IMR-90 (cell line): ENCODE data around the gene HNRNPU. TPM values are rescaled to one million over a fixed set of nuclear protein-coding genes. Genes with fewer than 3 reads are reported as not detected.

ENCODE experiments used
- ATAC-seq: fragments of 200-7000 bp; cut with Tn5 transposase; 2 replicates; pipeline ENCODE4 v1.9.1; 2020; ENCODE audit warnings: low read depth, mild to moderate bottlenecking, moderate library complexity
- BruUV-seq: library from RNA; stranded (reverse); fragments of 400-500 nt; replicated peaks from 2 replicates; lab custom pipeline; 2021; lab: Mats Ljungman, UMichigan
- CTCF ChIA-PET: fragments of 300-600 bp; formaldehyde crosslinking; extraction: SDS; loops from one replicate; lab custom pipeline; 2021; ENCODE audit warnings: antibody characterized with exemption; lab: Yijun Ruan, JAX
- POLR2A ChIA-PET: fragments of 300-600 bp; sonication (Branson Sonifier 250); formaldehyde crosslinking; loops from one replicate; lab custom pipeline; 2022; ENCODE audit warnings: antibody characterized with exemption; ENCODE audit not compliant: unreplicated experiment; lab: Charles Lee
- DNase-seq: peaks from one replicate; pipeline ENCODE4 v3.0.0; 2013
- H2AFZ ChIP-seq: replicated peaks from 2 replicates; pipeline ENCODE3; 2013; ENCODE audit warnings: low read length, mild to moderate bottlenecking; ENCODE audit not compliant: poor library complexity
- H2AK5ac ChIP-seq: 2 replicates; pipeline ENCODE4 v1.6.1; 2013; ENCODE audit warnings: low read depth, low read length, inconsistent platforms
- H2AK9ac ChIP-seq: replicated peaks from 2 replicates; pipeline ENCODE3; 2013; ENCODE audit warnings: mild to moderate bottlenecking, low read depth, low read length, moderate library complexity; ENCODE audit not compliant: poor library complexity
- H2BK120ac ChIP-seq: 2 replicates; pipeline ENCODE4 v1.6.1; 2013; ENCODE audit warnings: low read depth, low read length, inconsistent platforms
- H2BK15ac ChIP-seq: 3 replicates; pipeline ENCODE4 v1.6.1; 2013; ENCODE audit warnings: low read depth, low read length, inconsistent platforms
- H2BK20ac ChIP-seq: 2 replicates; pipeline ENCODE4 v1.6.1; 2013; ENCODE audit warnings: low read depth, mild to moderate bottlenecking, inconsistent platforms, low read length, moderate library complexity
- H2BK5ac ChIP-seq: 2 replicates; pipeline ENCODE4 v1.6.1; 2013; ENCODE audit warnings: mild to moderate bottlenecking, low read depth, low read length, inconsistent platforms; ENCODE audit not compliant: poor library complexity, severe bottlenecking
- H3K14ac ChIP-seq: replicated peaks from 2 replicates; pipeline ENCODE4 v1.6.1; 2013; ENCODE audit warnings: low read depth, low read length, inconsistent platforms
- H3K18ac ChIP-seq: 2 replicates; pipeline ENCODE4 v1.6.1; 2013; ENCODE audit warnings: low read depth, low read length, control low read depth
- H3K23ac ChIP-seq: 2 replicates; pipeline ENCODE4 v1.6.1; 2013; ENCODE audit warnings: low read depth, low read length, inconsistent platforms
- H3K27ac ChIP-seq: 2 replicates; pipeline ENCODE4 v1.5.1; 2013; ENCODE audit warnings: mild to moderate bottlenecking, control low read depth, low read length; ENCODE audit not compliant: insufficient read depth
- H3K27me3 ChIP-seq: 2 replicates; pipeline ENCODE4 v1.6.1; 2013; ENCODE audit warnings: low read length; ENCODE audit not compliant: control insufficient read depth, insufficient read depth
- H3K36me3 ChIP-seq: 2 replicates; pipeline ENCODE4 v1.6.1; 2013; ENCODE audit warnings: low read length, mixed read lengths; ENCODE audit not compliant: control insufficient read depth, insufficient read depth
- H3K4ac ChIP-seq: 2 replicates; pipeline ENCODE4 v1.6.1; 2013; ENCODE audit warnings: low read depth, low read length, inconsistent platforms
- H3K4me1 ChIP-seq: 2 replicates; pipeline ENCODE4 v1.6.1; 2013; ENCODE audit warnings: low read length, mixed read lengths; ENCODE audit not compliant: control insufficient read depth, insufficient read depth
- H3K4me2 ChIP-seq: 2 replicates; pipeline ENCODE4 v1.6.1; 2013; ENCODE audit warnings: low read depth, mild to moderate bottlenecking, control low read depth, low read length, moderate library complexity
- H3K4me3 ChIP-seq: 2 replicates; pipeline ENCODE4 v1.5.1; 2013; ENCODE audit warnings: low read depth, mild to moderate bottlenecking, control low read depth, low read length, moderate library complexity; ENCODE audit not compliant: insufficient read depth
- H3K56ac ChIP-seq: 2 replicates; pipeline ENCODE4 v1.6.1; 2013; ENCODE audit warnings: low read length, inconsistent platforms; ENCODE audit not compliant: insufficient read depth; ENCODE audit errors: extremely low read depth
- H3K79me1 ChIP-seq, 2 experiments: 2 replicates each; pipeline ENCODE4 v1.6.1; 2013; ENCODE audit warnings: low read length in 2 of 2, inconsistent platforms in 1 of 2, low read depth in 1 of 2
- H3K9ac ChIP-seq: 2 replicates; pipeline ENCODE4 v1.6.1; 2013; ENCODE audit warnings: low read depth, low read length, control low read depth
- H3K9me1 ChIP-seq: 2 replicates; pipeline ENCODE4 v1.6.1; 2013; ENCODE audit warnings: low read length, inconsistent platforms; ENCODE audit not compliant: insufficient read depth
- H3K9me3 ChIP-seq: 2 replicates; pipeline ENCODE4 v1.6.1; 2013; ENCODE audit warnings: low read length; ENCODE audit not compliant: control insufficient read depth, insufficient read depth
- H4K20me1 ChIP-seq: 2 replicates; pipeline ENCODE4 v1.6.1; 2013; ENCODE audit warnings: low read length, inconsistent platforms; ENCODE audit not compliant: insufficient read depth
- H4K5ac ChIP-seq: 2 replicates; pipeline ENCODE4 v1.6.1; 2013; ENCODE audit warnings: mild to moderate bottlenecking, low read depth, low read length, control low read depth
- H4K8ac ChIP-seq, 2 experiments: 2 replicates each; pipeline ENCODE4 v1.6.1; 2013; ENCODE audit warnings: low read depth in 2 of 2, low read length in 2 of 2, control low read depth in 1 of 2, inconsistent platforms in 1 of 2
- H4K91ac ChIP-seq: 2 replicates; pipeline ENCODE4 v1.6.1; 2013; ENCODE audit warnings: low read depth, low read length, inconsistent platforms; ENCODE audit not compliant: insufficient read depth
- BHLHE40 ChIP-seq: fragments of 150-350 bp; IDR thresholded peaks from 2 replicates; pipeline ENCODE4 v1.6.1; 2016; ENCODE audit warnings: mild to moderate bottlenecking, low read depth, low read length
- CEBPB ChIP-seq: IDR thresholded peaks from 2 replicates; pipeline ENCODE4 v1.6.1; 2012; ENCODE audit warnings: low read depth, low read length, improper control_type of control experiment
- CHD1 ChIP-seq: IDR thresholded peaks from 2 replicates; pipeline ENCODE4 v1.6.1; 2012; ENCODE audit warnings: low read depth, low read length, improper control_type of control experiment
- FOS ChIP-seq: fragments of 150-350 bp; IDR thresholded peaks from 2 replicates; pipeline ENCODE4 v1.6.1; 2016; ENCODE audit warnings: low read depth, low read length
- MAFK ChIP-seq: IDR thresholded peaks from 2 replicates; pipeline ENCODE4 v1.6.1; 2012; ENCODE audit warnings: low read depth, low read length, improper control_type of control experiment
- MAZ ChIP-seq: IDR thresholded peaks from 2 replicates; pipeline ENCODE4 v1.6.1; 2012; ENCODE audit warnings: low read depth, mild to moderate bottlenecking, low read length, improper control_type of control experiment, moderate library complexity, borderline replicate concordance
- MXI1 ChIP-seq: IDR thresholded peaks from 2 replicates; pipeline ENCODE4 v1.6.1; 2012; ENCODE audit warnings: low read depth, mild to moderate bottlenecking, low read length, moderate library complexity, borderline replicate concordance
- NFE2L2 ChIP-seq: fragments of 150-350 bp; IDR thresholded peaks from 2 replicates; pipeline ENCODE4 v1.6.1; 2016; ENCODE audit warnings: low read depth, mild to moderate bottlenecking, low read length
- POLR2A ChIP-seq: IDR thresholded peaks from 2 replicates; pipeline ENCODE4 v1.6.1; 2012; ENCODE audit warnings: mild to moderate bottlenecking, low read depth, low read length
- RAD21 ChIP-seq: IDR thresholded peaks from 2 replicates; pipeline ENCODE4 v1.6.1; 2012; ENCODE audit warnings: low read length, improper control_type of control experiment
- RCOR1 ChIP-seq: IDR thresholded peaks from 2 replicates; pipeline ENCODE4 v1.6.1; 2012; ENCODE audit warnings: mild to moderate bottlenecking, low read length, improper control_type of control experiment; ENCODE audit not compliant: insufficient replicate concordance
- RFX5 ChIP-seq: IDR thresholded peaks from 2 replicates; pipeline ENCODE4 v1.8.0; 2012; ENCODE audit warnings: low read depth, mild to moderate bottlenecking, low read length, moderate library complexity
- SMC3 ChIP-seq: fragments of 150-350 bp; IDR thresholded peaks from 2 replicates; pipeline ENCODE4 v1.6.1; 2016; ENCODE audit warnings: low read depth, mild to moderate bottlenecking, antibody characterized with exemption, low read length, moderate library complexity
- WGBS, 2 experiments: methylation state at CpG; one replicate each; pipeline versions ENCODE4 v1.1.5 to v1.1.7; 2013; ENCODE audit warnings: missing lambda C conversion rate in 2 of 2; ENCODE audit not compliant: insufficient read length in 1 of 2; ENCODE audit errors: extremely low coverage in 2 of 2; 5-methylcytosine and 5-hydroxymethylcytosine counted together
- dilution Hi-C: fragments of 300-500 bp; cut with HindIII; formaldehyde crosslinking; loops from one replicate; pipeline ENCODE4 v1.14.3; 2018; ENCODE audit warnings: low sequenced_read_pairs; ENCODE audit not compliant: unreplicated experiment
- in situ Hi-C: fragments of 300-500 bp; cut with MboI; formaldehyde crosslinking; loops from 3 replicates; pipeline ENCODE4 v1.14.3; 2019; ENCODE audit warnings: low sequenced_read_pairs, inconsistent platforms, mixed read lengths
- intact Hi-C: fragments of 100-400 bp; cut with micrococcal nuclease; formaldehyde crosslinking; loops from 2 replicates; pipeline ENCODE4 v1.10.0; 2022
- polyA plus RNA-seq, 3 experiments: library from polyadenylated mRNA; depleted of rRNA; stranded (reverse); fragments of >200 nt; gene quantifications; 2 replicates each; pipeline ENCODE4 v1.2.3, GENCODE V29; 2012; ENCODE audit warnings: low replicate concordance in 1 of 3
- total RNA-seq: library from RNA; depleted of rRNA; stranded (reverse); fragments of >200 nt; gene quantifications from 2 replicates; pipeline ENCODE4 v1.2.3, GENCODE V29; 2012
- TF ChIP-seq, protein P1 (sequence below): fragments of 150-350 bp; IDR thresholded peaks from 2 replicates; pipeline ENCODE4 v1.6.1; 2017; ENCODE audit warnings: mild to moderate bottlenecking, antibody characterized with exemption, low read length, low read depth
- TF ChIP-seq, protein P2 (sequence below): fragments of 150-350 bp; IDR thresholded peaks from 2 replicates; pipeline ENCODE4 v1.6.1; 2016; ENCODE audit warnings: low read depth, mild to moderate bottlenecking, low read length, moderate library complexity, borderline replicate concordance
- TF ChIP-seq, protein P3 (sequence below): conservative IDR thresholded peaks from 2 replicates; pipeline ENCODE4 v1.5.1; 2012; ENCODE audit warnings: mild to moderate bottlenecking, low read depth, low read length, improper control_type of control experiment

Gene HNRNPU
- total and polyA plus RNA-seq, 2 of the 4 experiments (the other 2 are of a cell fraction): 151 to 169 TPM

DNA sequence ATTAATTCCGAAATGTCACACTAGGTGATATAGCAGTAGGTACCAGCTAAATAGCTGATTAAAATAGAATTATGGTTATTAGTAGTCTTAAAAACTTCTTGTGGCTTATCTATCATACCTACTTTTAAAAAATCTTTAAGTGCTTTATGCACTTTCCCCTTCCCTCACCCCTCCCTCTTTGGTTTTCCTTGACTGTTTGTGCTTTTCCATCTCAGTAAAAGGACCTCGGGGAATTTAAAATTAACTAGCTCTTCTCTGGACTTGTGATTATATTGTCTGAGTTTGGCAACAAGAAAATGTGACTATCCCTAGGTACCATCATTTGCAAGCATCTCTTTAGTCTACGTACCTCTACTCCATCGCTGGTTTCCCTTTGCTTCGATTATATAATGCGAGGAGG is 17.7 kb downstream of the HNRNPU start:
- dilution Hi-C loops: no loop called here
- Histone ChIP-seq H3K56ac (no peak overlapping the region), H3K27me3 (no peaks in the 10 kb centered on the region), H3K18ac (no peak overlapping the region), H2AFZ (no peak overlapping the region), H4K5ac (no peak overlapping the region), H3K4me3 (no peak overlapping the region), H3K27ac (no peak overlapping the region), H4K91ac (no peak overlapping the region), H3K4ac (no peak overlapping the region), H3K23ac (no peak overlapping the region), H3K14ac (no peak overlapping the region), H3K9me1 (no peaks in the 10 kb centered on the region), H4K20me1 (peaks cover 12% of the 10 kb centered on the region; the same call in 1 of the 2 replicates), H2BK120ac (no peak overlapping the region), H3K4me1 (peaks cover 6% of the 10 kb centered on the region), H3K79me1 (peaks cover 2 to 28% of the 10 kb centered on the region in 2 experiments; a peak in 3 of 4 replicates), H3K4me2 (no peak overlapping the region), H3K36me3 (peaks cover 38% of the 10 kb centered on the region), H2AK9ac (no peak overlapping the region), H2BK15ac (no peak overlapping the region), H2BK5ac (no peak overlapping the region), H2AK5ac (no peak overlapping the region), H3K9me3 (no peaks in the 10 kb centered on the region), H3K9ac (no peak overlapping the region), H4K8ac (no peak overlapping the region), H2BK20ac (no peak overlapping the region)
- in situ Hi-C loops: no loop called here
- no peak for TF ChIP-seq RCOR1
- TF ChIP-seq, protein P1, sequence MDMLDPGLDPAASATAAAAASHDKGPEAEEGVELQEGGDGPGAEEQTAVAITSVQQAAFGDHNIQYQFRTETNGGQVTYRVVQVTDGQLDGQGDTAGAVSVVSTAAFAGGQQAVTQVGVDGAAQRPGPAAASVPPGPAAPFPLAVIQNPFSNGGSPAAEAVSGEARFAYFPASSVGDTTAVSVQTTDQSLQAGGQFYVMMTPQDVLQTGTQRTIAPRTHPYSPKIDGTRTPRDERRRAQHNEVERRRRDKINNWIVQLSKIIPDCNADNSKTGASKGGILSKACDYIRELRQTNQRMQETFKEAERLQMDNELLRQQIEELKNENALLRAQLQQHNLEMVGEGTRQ: no peak
- TF ChIP-seq, protein P2, sequence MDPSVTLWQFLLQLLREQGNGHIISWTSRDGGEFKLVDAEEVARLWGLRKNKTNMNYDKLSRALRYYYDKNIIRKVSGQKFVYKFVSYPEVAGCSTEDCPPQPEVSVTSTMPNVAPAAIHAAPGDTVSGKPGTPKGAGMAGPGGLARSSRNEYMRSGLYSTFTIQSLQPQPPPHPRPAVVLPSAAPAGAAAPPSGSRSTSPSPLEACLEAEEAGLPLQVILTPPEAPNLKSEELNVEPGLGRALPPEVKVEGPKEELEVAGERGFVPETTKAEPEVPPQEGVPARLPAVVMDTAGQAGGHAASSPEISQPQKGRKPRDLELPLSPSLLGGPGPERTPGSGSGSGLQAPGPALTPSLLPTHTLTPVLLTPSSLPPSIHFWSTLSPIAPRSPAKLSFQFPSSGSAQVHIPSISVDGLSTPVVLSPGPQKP: no peak
- no peak for TF ChIP-seq RAD21
- TF ChIP-seq MAFK: no peak
- TF ChIP-seq SMC3: no peak
- TF ChIP-seq BHLHE40: no peak
- TF ChIP-seq CEBPB: no peak
- no peak for TF ChIP-seq MXI1
- no peak for TF ChIP-seq CHD1
- TF ChIP-seq MAZ: no peak
- no peak for TF ChIP-seq RFX5
- TF ChIP-seq NFE2L2: no peak
- no peak for TF ChIP-seq FOS
- TF ChIP-seq, protein P3, sequence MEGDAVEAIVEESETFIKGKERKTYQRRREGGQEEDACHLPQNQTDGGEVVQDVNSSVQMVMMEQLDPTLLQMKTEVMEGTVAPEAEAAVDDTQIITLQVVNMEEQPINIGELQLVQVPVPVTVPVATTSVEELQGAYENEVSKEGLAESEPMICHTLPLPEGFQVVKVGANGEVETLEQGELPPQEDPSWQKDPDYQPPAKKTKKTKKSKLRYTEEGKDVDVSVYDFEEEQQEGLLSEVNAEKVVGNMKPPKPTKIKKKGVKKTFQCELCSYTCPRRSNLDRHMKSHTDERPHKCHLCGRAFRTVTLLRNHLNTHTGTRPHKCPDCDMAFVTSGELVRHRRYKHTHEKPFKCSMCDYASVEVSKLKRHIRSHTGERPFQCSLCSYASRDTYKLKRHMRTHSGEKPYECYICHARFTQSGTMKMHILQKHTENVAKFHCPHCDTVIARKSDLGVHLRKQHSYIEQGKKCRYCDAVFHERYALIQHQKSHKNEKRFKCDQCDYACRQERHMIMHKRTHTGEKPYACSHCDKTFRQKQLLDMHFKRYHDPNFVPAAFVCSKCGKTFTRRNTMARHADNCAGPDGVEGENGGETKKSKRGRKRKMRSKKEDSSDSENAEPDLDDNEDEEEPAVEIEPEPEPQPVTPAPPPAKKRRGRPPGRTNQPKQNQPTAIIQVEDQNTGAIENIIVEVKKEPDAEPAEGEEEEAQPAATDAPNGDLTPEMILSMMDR: no peak
- TF ChIP-seq POLR2A: no peak
- no TSS peak for BruUV-seq
- no CpG with 5 or more reads among the region's 6 CpGs for WGBS, 2 experiments
- ChIA-PET CTCF (interaction anchor here (1.2 to 2.6 kb wide), 2 partner anchors 9 to 12 kb away, joined by 3 to 13 read pairs; no protein-coding TSS in a partner anchor), POLR2A (interaction anchor here (1.2 kb wide), 1 partner anchor 12 kb away, joined by 5 read pairs; no protein-coding TSS in a partner anchor)
- DNase-seq (no peak), ATAC-seq (no peak)
- intact Hi-C loops: no loop called here
